GDM1 (cell line): Measurements from ENCODE around the gene ENTPD7.
"Not testable (repeated sequence)": the region's sequence is repeated elsewhere in the genome, so short reads cannot be mapped to it uniquely, and the experiment has no call there.

ENCODE experiments used
- DNase-seq: peaks from one replicate; lab custom pipeline; 2025; lab: John Stamatoyannopoulos, UW

Gene ENTPD7, protein sequence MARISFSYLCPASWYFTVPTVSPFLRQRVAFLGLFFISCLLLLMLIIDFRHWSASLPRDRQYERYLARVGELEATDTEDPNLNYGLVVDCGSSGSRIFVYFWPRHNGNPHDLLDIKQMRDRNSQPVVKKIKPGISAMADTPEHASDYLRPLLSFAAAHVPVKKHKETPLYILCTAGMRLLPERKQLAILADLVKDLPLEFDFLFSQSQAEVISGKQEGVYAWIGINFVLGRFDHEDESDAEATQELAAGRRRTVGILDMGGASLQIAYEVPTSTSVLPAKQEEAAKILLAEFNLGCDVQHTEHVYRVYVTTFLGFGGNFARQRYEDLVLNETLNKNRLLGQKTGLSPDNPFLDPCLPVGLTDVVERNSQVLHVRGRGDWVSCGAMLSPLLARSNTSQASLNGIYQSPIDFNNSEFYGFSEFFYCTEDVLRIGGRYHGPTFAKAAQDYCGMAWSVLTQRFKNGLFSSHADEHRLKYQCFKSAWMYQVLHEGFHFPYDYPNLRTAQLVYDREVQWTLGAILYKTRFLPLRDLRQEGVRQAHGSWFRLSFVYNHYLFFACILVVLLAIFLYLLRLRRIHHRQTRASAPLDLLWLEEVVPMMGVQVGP

DNA sequence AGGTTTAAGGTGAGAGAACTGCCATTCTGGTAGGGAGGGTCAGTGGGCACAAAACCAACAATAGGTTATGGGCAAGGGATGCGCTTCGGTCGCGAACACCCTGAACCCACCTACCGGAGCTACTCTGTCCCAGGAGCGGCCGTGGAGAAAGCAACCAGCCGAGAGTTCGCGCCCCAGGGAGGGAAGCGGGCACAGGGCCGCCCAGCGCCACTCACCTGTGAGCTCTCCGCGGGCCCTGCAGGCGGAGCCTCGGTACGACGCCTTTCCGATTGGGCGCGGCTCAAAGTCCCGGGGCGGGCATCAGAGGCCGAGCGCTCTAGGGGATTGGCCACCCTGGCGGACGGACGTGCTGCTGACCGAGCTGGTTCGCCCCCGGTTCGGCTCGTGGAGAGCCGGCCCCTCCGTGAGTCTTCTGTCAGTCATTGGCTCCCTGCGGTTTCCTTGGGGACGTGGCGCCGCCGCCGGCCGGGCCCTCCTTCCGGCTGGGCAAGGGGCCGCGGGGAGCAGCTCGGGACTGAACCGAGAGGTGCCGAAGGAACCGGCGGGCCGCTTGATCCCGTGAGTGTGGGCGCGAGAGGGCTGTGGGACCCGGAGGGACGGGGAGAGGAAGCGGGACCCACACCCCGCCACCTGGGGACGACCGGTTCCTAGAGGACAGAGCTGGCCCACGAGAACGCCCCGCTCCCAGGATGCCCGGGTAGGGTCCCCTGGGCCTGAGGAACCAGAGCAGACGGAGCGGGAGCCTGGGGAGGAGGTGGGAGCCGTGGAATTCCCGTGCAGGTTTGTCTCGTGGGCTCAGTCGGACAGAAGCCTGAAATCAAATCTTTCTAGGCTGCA is at the start of gene ENTPD7:
Gene ENTPD7, plus strand, starts transcription at position 479 of the 837 bp plus-strand sequence. CDS start 448 bp downstream, outside the sequence.
- peak; percentile 82 for DNase-seq

DNA sequence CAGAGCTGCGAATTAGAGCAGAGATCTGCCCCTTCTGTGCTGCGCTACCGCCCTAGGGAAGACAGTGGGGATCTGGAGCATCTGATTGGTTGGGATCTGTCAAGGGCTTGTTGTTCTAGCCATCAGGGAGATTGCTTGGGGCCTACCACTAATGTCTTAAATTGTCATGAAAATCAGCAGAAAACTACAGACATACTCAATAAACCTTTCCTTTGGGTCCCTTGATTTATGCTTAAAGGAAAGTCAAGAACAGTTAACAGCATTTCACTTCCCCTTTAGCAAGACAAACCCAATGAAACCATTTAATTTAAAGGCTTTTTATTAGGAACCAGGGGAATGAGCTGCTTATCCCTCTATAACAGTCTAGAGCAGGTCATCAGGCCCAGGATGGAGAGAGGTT is 49.1 kb upstream of the ENTPD7 start:
- DNase-seq: no peak

DNA sequence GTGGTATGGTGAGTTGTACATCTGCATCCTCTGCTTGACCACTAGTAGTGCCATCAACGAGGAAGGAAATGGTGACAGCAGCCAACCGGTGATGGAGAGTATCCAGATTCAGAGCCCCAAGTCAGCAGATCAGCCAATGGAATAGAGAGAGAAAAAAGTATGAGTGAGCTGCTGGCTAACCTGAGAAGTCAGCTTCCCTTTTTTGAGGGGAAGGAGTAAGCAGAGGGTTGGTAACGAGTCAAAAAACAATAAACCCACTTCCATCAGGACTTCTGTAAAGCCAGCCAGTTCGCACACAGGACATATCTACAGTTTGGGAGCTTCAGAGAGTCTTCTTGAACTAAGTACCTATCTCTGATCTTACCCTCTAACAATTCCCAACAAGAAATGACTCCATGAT is 48.0 kb upstream of the ENTPD7 start:
- DNase-seq: peak; percentile 15

DNA sequence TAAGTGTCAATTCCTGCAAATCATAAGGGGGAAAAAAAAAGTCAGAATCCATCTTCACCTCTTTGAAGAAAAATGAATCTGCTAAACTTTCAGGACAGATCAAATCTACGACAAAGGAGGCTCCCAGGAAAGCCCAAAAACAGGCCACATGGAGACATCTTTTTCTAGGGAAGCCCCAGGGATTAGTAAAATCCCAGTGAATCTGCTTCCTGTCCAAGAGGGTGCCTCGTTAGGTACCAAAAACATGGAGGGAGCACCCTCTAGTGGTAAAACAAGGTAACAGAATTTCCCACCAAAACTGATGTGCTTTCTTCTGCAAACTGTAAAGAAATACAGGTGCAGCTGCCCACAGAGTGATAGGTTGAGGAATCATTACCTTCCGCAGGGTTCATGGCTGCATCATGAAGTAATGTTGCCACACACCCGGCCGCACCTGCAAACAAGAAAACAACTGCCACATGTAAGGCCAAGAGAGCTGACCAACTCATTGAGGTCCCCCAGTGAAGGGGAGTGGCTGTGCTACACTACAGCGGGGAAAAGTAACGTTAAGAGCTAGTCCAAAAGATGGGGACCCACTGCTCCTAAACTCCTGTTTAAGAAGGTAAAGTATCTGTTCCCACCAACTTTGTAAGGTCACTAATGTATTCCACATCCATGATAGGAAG is 47.0 kb upstream of the ENTPD7 start:
- no peak for DNase-seq

DNA sequence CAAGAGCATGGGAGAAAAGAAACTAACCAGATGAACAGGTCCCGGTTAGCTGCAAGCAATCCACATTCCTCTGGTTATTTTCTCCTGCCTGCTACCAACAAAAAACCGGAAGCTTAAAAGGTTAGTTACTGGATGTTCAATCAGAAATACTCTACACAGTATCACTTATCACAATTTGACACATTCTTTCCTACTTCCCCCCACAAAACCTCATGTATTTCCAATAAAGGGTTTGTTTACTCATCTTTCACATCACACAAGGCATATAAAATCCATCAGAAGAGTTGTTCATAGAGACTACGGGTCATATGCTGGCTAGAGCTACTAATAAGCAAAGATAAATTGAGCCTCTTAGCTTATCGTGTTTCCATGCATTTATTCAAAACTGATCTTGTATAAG is 43.9 kb upstream of the ENTPD7 start:
- no peak for DNase-seq

DNA sequence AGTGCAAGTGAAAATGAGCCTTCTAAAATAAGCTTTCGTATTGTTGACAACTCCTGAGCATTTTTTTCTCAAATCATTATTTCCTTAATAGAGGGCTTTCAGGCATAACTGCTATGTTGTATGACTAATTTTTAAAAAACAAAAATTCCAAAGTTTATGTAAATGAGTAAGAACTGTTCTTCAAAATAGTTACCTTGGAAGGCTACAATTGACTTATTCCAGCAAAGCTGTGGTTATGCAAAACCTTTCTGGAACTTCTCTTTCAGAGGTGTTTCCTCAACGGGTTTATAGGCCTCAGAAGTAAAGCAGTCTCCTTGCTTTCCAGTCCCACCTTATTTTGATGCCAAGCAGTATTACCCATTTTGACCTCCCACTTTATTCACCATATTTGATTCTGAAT is 41.6 kb upstream of the ENTPD7 start:
- no peak for DNase-seq

DNA sequence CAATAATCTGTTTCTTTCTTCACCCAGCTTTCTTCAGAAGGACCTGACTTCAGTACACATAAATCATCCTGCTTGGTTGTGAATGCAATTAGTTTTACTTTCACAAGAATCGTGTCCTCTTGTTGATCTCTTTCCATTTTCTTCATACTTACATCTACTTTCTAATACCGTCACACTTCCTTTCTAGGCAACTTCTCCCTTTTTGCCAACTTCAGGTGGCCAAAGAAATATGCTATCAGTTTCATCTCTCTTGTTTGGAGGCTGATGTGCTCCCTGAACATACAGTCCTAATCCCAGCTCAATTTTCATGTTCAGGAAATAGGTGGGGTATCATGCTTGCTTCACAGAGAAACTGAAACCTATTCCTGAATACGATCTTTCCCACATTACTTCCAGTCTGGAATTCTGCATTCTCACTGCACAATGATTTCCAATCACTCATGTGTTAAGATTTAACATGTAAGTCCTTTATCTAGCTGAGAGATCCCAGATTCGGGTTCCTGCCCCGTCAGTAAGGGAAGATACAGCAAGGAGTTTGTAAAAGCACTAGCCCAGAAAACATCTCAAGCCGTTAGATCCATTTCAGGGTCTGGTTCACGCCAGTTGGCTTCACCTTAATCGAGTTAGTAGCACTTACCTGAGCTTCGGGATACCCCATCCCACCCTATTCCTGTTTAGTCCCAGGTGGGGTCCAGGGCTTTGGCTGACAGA is 40.1 kb upstream of the ENTPD7 start:
- DNase-seq: no peak

DNA sequence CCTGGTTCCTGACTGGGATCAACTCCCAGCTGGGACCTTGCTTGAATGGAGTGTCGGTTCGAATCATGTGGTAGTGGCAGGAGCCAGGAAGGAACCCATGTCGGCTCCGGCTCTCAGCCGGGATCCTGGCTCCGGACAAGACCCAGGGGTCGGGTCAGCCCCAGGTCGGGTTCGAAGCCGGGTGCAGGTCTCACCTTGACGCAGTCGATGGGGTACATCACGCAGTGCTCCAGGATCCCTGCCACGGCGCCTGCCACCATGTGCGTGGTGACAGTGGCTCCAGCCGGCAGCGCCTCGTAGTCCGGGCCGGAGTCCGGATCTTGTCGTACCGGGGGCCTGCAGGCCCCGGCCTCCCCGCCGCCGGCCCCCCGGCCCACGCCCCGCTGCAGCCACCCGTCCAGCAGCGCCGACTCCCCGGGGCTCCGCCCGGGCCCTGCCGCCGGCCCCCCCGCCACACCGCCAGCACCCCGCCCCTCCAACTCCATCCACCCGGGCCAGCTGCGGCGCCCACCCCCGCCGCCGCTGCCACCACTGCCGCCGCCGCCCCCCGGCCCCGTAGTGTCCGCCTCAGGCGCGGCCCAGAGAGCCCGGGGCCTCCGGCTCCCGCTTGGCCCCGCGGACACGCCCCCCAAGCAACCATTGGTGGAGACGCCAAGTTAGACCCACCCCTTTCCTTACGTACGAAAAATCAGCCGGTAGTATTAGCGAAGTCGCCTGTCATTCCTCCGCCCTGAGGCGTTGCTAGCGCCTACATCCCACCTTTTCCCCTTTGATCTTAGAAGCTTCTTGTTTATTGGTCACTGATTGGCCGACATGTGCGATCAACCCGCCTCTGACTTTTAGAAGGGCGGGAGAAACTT is 39.2 kb upstream of the ENTPD7 start, which contains the start of gene SLC25A28:
Gene SLC25A28, minus strand, starts transcription at position 589 of the 860 bp plus-strand sequence. Its CDS starts 104 bp downstream, at position 485.
- DNase-seq: peak; percentile 99

DNA sequence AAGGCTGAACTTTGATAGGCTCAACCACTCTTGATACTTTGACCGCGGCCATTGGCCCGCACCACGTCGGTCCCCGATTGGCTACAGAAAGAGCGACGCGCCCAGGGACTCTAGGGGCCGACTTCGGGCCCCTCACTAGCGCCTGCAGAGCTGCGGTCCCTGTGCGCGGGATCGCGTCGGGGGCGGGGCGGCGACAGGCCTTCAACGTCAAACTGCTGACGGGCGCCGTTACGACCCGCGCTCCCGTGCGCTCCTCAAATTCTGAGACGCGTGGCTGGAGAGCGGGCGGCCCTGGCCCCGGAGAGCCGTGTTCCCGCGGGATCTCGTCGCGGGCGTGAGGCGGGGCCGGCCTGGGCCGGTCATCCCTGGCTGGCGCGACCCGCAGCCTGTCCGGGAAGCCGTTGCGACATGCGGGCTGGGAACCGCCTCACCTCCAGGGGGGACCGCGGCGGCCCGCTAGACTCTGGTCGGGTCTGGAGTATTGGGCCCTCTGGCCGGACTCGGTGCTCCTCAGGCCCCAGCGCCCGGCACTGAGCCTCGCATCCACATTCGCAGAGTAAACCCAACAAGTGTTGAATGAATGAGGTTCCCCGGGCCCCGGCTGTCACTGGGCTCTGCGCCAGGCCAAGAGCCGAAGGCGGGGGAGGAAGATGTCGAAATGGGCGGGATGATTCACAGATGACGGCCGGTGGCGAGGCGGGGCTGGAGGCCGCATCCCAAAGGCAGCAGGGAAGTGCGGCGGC is 38.4 kb upstream of the ENTPD7 start:
- peak; percentile 80 for DNase-seq

DNA sequence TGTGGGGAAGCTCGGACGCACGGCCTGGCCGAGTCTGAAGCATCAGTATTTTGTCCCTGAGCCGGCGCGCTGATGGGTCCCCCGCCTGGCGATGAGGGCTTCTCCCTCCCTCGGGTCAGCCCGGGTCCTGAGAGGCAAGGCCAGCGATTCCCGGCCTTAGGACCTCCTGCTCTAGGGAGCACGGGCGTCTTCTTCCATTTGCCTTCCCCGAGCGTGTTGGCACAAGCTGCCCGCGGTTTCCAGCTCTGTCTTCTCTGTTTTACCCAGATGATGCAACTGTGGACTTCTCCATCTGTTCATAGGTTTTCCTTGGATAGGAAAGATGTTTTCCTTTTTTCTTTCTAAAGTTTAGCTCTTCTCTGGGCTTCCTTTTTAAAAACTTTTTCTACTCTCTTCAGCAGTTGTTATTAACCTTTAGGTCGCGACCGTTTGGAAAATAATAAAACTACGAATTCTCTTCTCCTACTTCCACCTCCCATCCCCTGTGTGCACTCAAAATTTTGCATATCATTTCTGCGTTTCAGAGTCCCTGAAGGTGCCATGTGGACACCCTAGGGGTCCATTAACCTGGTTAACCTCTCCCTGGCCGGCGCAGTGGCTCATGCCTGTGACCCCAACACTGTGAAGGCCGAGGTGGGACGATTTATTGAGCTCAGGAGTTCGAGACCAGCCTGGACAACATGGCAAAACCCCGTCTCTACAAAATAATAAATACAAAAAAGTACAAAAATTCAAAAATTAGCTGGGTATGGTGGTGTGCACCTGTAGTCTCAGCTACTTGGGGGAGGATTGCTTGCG is 37.7 kb upstream of the ENTPD7 start:
- no peak for DNase-seq

DNA sequence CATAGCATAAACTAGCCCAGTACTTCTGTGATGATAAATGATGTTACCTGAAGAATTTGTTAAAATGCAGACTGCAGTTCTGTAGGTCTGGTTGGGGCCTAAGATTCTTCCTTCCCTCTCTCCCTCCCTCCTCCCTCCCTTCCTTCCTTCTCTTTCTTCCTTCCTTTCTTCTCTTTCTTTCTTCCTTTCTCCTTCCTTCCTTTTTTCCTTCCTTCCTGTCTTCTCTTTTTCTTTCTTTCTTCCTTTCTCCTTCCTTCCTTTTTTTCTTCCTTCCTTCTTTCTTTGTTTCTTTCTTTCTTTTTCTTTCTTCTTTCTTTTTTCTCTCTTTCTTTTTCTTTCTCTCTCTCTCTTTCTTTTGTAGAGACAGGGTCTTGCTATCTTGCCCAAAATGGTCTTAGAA is 35.4 kb upstream of the ENTPD7 start:
- no peak for DNase-seq

DNA sequence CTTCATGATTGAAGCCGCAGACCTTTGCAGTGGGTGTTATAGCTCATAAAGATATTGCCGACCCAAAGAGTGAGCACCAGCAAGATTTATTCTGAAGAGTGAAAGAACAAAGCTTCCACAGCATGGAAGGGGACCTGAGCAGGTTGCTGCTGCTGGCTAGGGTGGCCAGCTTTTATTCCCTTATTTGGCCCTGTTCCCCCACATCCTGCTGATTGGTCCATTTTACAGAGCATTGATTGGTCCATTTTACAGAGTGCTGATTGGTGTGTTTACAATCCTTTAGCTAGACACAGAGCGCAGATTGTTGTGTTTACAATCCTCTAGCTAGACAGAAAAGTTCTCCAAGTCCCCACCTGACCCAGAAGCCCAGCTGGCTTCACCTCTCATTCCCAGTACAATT is 34.2 kb upstream of the ENTPD7 start:
- not testable (repeated sequence) for DNase-seq

DNA sequence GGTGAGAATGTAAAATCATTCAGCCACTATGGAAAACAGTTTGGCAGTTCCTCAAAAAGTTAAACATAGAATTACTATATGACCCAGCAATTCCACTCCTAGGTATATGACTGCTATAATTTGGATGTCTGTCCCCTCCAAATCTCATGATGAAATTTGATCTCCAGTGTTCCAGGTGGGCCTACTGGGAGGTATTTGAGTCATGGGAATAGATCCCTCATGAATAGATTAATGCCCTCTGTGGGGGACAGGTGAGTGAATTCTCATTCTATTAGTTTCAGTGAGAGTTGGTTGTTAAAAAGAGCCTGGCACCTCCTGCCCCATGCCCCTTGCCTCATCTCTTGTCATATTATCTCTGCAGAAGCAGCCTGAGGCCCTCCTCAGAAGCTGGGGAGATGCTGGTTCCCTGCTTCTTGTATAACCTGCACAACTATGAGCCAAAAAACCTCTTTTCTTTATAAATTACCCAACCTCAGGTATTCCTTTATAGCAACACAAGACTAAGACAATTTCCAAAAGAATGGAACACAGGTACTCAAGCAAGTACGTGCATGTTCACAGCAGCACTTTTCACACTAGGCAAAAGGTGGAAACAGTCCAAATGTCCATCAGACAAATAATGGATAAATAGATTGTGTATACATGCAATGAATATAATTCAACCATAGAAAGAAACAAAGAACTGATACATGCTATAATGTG is 30.2 kb upstream of the ENTPD7 start:
- DNase-seq: no peak

DNA sequence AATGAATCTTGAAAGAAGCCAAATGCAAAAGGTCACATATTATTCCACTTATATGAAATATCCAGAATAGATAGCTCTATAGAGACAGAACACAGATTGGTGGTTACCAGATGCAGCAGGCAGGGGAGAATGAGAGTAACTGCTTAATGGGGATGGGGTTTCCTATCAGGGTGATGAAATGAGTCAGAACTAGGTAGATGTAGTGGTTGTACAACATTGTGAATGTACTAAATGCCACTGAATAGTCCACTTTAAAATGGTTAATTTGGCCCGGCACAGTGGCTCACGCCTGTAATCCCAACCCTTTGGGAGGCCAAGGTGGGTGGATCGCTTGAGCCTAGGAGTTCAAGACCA is 29.7 kb upstream of the ENTPD7 start:
- no peak for DNase-seq

DNA sequence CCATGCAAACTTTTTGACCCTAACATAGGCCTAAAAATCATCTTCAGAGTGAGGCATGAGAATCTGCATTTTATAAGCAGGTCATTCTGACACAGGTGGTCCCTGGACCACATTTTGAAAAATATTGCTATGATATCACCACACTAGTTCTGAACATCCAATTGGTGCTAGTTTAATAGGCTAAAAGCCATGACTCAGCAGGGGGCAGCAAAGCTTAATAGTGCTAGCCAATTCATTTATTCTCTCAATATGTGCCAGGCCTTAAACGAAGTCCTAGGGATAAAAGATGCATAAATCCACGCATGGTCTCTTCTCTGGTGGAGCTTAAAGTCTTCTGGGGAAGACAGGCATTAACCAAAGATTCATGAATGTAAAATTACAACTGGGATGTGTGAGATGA is 28.9 kb upstream of the ENTPD7 start:
- peak; percentile 49 for DNase-seq

DNA sequence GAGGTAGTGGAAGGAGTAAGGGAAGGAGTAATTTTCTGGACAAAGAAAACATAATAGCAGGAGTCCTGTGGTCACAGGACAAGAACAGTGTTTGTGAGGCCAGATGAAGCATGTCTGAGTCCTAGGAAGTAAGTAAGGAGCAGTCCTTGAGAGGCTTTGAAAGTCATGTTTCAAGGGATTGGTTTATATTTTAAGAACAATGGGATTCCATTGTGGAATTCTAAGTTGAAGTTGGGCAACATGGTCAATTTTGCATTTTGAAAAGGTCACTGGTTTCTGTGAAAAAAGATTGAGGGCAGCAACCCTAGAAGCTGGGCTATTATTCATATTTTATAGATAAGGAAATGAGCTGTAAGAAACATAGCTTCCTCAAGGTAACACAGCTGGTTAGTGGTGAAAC is 28.3 kb upstream of the ENTPD7 start:
- no peak for DNase-seq

DNA sequence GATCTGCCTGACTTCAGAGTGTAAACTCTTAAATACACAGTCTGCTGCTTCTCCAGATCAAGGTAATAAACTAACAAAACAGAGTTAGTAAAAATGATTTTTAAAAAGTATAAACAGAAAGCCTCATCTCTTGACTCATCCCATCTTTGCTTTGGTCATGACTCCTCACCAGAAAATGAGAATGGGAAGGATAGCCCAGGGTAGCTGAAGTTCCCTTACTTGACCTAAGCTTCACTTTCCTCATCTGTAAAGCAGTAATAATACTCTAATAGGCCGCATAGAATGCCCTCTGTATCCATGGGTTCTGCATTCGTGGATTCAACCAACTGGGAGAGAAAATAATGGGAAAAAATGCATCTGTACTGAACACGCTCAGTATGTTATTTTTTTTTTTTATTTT is 27.8 kb upstream of the ENTPD7 start:
- no peak for DNase-seq

DNA sequence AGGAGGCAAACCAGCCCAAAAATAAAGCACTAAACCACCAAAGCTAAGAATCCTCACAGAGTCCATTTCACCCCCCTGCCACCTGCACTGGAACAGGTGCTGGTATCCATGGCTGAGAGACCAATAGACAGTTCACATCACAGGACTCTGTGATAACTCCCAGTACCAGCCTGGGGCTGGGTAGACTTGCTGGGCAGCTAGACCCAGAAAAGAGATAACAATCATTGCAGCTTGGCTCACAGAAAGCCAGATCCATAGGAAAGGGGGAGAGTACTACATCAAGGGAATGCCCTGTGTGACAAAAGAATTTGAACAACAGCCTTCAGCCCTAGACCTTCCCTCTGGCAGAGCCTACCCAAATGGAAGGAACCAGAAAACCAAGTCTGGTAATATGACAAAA is 25.5 kb upstream of the ENTPD7 start:
- DNase-seq: no peak
